IPS DF 4.7 (cell line): ENCODE results near the gene GUCY1A1.

Source experiments
- DNase-seq: peaks from one replicate; pipeline ENCODE4 v3.0.0-alpha.2; 2013; ENCODE audit warnings: low spot score; ENCODE audit errors: extremely low read depth

GUCY1A1 gene

DNA sequence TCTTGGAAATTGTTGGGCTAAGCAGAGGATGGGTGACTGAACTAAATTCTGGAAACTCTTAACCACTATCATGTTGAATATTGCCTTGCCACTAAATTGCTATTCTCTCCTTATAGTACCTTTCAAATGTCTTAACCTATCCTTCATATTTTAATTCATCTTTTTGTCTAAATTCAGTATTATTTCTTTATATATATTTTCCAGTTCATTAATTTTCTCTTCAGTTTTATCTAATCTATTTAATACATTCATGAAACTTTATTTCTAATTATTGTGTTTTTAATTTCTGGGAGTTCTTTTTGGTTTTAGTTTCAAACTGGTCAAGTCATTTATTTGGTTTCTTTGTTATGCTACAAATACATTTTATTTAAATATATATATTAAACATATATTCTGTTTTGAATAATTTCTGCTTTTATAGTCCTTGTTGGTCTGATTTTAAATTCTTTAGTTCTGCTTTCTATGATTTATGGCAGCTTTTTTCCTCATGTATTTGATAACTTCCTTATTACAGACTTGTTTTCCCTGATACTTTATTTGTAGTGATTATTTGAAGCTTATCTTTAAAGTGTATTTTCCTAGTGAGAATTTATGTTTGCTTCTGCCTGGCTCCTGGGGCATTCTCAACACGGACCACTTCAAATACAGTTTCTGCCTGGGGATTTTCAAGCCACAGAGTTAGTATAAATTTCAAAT, 8.5 kb upstream of the GUCY1A1 start:
- DNase-seq: no peak

- DNase-seq: no peak
Observed at GRCh38 chr4:155658681-155659064, 8.0 kb upstream of the GUCY1A1 start.

DNA sequence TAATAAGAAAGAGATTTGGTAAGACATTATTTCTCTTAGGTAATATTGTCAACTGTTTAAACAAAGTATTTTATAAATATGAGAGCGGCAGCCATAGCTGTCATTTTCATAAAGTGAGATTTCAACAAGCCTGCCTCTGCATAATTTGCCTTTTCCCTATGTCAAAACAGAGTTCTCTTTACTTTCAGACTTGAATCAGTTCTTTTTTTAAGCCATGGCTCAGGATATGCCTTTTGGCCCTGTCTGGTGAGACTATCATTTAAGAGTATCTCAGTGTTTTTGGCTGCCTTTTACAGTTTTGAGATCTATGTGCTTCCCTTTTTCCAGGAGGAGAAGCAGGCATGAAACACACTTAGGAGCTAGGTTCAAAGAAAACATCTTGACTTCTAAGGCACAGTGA, 7.5 kb upstream of the GUCY1A1 start:
- no peak for DNase-seq

DNA sequence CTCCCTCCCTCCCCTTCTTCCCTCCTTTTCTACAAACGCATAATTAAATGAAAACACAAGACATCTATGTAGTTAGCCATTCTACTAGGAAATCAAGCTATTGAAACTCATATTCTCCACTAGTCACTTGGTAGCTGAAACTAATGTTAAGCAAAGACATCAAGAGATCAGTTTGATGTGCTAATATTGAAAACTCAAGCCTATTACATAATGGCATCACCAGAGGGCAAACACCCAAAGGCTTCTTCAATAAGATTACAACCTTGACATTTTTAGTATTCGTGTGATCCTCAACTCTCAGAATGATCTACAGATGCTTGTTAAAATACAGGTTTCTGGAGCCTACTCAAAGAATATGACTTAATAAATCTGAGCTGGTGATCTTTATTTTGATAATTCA, 6.2 kb upstream of the GUCY1A1 start:
- no peak for DNase-seq

GRCh38 chr4:155665054-155665453, 1.6 kb upstream of the GUCY1A1 start:
- DNase-seq: no peak

- DNase-seq: no peak
Observed at GRCh38 chr4:155667222-155667567, 547 bp downstream of the GUCY1A1 start.

DNA sequence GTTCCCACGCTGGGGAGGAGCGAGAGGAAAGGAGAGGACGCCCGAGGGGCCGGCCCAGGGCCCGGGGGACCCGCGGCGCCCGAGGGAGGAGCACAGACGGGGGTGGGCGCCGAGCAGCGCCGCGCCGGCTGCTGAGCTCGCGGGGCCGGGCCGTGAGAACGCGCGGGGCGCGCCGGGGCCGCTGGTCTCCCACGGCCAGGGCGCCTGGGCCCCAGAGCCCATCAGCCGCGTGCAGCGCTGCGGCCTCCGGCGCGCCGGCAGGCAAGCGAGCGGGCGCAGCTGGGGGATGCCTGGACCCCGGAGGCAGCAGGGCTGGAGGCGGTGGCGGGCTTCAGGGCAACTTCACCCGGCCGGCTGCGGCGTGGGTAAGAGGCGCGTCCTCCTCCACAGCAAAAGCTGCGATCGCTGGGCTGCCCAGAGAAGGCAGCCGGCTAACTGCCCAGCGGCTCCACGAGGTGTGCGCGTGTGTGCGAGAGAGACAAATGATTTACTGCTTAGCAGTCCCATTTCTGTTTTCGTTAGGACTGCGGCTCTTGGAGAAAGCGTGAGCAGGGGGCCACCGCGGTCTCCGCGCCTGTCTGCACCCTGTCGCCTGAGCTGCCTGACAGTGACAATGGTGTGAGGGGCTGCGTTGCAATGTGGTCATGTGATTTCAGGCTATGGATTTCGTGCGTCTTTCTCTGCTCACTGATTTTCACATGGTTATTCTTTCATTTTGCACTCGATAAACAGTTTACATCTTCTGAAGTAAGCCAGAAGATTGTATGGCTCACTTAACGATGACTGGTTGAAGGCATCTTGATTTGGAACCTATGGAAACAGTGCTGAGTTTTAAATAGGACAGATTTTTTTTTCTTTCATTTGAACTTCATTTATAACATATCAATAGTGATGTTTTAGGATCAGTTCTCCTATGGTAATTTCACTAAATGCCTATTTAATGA, 1.2 kb downstream of the GUCY1A1 start:
- no peak for DNase-seq

- no peak for DNase-seq
Observed at GRCh38 chr4:155668707-155669220, 2.1 kb downstream of the GUCY1A1 start.

GRCh38 chr4:155672342-155672741, 5.7 kb downstream of the GUCY1A1 start:
- DNase-seq: no peak

DNA sequence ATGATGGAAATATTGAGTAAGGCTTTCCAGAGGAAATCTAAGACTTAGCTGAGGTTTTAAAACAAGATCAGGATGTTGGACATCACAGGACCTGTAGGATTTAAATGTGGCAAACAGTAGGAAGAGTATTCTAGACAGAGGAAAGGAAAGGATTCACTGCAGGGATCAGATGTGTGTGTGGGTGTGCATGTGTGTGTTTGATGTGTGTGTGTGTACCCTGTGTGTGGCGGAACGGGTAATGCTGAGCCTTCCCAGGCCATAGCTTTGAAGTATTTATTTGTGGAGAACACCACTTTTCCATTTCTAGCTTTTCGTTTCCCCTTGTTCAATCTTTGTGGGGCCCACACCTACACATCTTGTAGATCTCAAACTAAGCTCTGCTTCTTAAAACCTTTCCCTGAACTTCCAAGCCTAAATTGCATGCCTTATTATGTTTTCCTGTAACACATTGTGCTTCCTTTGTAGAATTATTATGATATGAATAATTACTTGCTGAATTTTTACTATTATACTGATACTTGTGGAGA, 6.9 kb downstream of the GUCY1A1 start:
- DNase-seq: no peak

- DNase-seq: no peak
Observed at GRCh38 chr4:155674669-155675071, 8.0 kb downstream of the GUCY1A1 start.

GRCh38 chr4:155675709-155676429, 9.2 kb downstream of the GUCY1A1 start:
- DNase-seq: no peak

DNA sequence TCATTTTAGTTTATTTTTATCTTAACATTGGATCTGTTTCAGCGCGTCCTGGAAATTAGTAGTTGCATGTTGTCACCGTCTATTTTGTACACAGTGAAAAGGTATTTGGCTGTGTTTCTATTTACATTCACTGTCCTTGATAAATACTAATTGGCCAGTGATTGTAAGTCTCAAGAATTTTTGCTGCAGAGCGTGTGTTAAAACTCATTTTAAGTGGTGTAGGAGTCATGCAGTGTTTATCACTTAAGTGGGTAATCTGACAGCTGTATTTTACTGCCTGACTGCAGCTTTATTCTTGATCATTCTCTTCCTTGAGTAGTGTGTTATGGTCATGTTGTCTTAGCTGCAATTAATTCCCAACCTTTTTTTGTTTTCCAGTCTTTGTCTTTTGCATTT, 9.8 kb downstream of the GUCY1A1 start:
- DNase-seq: no peak

DNA sequence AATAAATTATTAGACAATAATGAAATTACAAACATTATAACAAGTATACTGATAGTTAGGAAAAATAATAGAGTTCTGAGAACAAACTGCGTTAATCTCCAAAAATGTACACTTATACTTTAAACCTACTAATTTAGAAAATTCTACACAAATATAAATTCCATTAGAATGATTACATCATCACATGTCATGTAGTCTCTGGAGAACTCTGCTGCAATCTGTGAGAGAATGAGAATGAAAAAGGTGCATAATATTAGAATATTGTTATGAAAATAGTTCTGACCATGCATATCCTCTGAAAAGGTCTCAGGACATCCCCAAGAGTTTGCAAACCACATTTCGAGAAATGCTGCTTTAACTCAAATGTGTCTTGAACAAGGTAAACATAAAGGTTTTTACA, 11.4 kb downstream of the GUCY1A1 start:
- no peak for DNase-seq

GRCh38 chr4:155679343-155679742, 12.7 kb downstream of the GUCY1A1 start:
- DNase-seq: no peak

- no peak for DNase-seq
Observed at GRCh38 chr4:155681886-155682285, 15.2 kb downstream of the GUCY1A1 start.

- no peak for DNase-seq
Observed at GRCh38 chr4:155684423-155684822, 17.8 kb downstream of the GUCY1A1 start.

DNA sequence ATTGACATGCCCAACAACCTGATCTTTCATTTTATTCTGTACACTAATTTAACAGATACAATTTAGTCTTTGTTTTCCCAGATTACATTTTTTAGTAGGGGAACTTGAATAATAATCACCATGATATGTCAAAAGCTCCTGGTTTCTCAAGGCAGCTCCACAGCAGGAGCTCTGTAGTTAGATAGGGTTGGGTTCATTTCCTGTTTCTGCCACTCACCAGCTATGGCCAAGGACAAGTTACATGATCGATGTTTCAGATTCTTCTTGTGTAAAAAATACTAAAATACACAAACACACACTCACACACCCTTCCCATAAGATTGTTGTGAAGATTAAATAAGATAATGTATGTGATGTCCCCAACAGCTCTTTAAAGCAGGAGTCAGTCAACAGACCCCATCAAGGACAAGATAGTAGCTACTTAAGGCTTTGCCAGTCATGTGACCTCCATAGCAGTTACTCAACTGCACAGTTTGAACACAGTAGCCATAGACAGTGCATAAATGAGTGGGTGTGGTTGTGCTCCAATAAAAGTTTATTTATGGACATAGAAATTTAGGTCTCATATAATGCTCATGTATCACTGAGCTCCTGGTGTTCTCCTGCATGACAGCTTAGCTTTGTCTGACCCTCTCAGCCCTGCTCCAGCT, 18.4 kb downstream of the GUCY1A1 start:
- no peak for DNase-seq

DNA sequence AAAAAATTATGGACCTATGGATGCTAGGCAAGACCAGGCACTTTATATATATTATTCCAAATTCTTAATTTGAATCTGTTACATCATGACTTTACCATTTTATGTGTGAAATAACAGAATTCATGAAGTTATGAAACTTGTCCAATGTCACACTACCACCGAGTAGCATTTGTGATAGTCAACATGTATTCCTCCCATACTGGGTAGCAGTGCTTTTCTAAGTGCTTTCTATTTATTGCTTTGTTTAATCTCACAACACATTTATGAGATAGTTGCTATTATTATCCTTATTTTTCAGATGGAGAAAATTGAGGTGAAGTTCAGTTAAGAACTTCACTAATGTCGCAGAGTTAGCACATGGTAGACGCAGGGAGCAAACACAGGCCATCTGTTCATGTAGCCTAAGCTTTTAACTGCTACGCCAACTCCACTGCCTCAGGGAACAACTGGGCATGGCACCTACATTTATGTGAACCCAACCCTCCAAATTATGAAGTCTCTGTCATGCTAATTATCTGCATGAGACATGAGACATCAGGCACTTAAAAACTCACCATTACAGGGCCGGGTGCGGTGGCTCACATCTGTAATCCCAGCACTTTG, 20.8 kb downstream of the GUCY1A1 start:
- no peak for DNase-seq

- DNase-seq: no peak
Observed at GRCh38 chr4:155688211-155688610, 21.6 kb downstream of the GUCY1A1 start.

- no peak for DNase-seq
Observed at GRCh38 chr4:155688860-155689259, 22.2 kb downstream of the GUCY1A1 start.
